ENCODE data around the gene CSNK1D. TPM values are rescaled to one million over a fixed set of nuclear protein-coding genes. Genes with fewer than 3 reads are reported as not detected.

Gene CSNK1D
- total and polyA plus RNA-seq, 2 experiments from 2014 or later: 55.3 to 66.4 TPM

DNA sequence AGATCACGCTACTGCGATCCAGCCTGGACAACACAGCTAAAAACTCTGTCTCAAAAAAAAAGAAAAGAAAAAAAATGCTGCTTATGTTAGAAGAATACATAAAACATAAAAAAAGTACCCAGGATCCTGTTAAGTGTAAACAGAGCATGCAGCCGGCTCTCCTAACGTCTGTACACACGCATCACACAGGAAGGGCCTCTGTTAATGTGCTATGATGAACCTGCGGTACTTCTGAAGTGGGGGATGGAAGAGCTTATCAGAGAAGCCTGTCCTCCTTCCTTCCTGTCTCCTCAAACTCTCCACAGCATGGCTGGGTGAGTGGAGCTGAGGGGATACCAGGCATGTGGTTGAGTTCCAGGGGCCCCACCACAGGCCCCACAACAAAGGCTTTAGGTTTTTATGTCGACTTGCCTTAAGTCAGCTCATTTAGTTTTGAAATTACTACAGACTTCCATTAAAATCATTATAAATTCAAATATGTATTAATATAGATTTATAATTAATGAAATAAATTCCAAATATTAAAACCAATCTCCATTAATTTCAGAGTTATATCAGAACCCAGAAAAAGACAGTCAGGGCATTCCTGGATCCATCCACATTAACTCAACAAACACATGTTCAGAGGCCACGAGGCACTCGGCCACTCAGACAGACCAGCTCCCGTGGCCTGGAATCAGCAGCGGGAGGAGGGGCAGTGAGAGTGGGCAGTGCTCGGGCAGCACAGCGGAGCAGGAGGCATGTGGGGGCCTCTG, 72.6 kb downstream of the CSNK1D start:
- Histone ChIP-seq H3K79me2 (replicated peaks; ENCODE audit: insufficient read depth) (no peaks in the 10 kb centered on the region), H3K9me2 (ENCODE audit: insufficient read depth) (no peaks in the 10 kb centered on the region), H3K4me3 (no peak overlapping the region), H3K27me3 (ENCODE audit: insufficient read depth) (no peaks in the 10 kb centered on the region), H3K4me1 (ENCODE audit: insufficient read depth) (no peaks in the 10 kb centered on the region), H3K36me3 (ENCODE audit: insufficient read depth) (no peaks in the 10 kb centered on the region), H3K27ac (ENCODE audit: low read depth) (no peak overlapping the region), H2AFZ (no peak overlapping the region), H3K4me2 (no peak overlapping the region), H3F3A (replicated peaks; ENCODE audit: low read depth) (no peaks in the 10 kb centered on the region), H4K20me1 (replicated peaks; ENCODE audit: insufficient read depth) (0 out of 2 replicates have a peak, but pooled peaks cover 2% of the 10 kb centered on the region)
- ATAC-seq: no peak
- DNase-seq (ENCODE audit: low spot score): no peak
- Mint-ChIP-seq H3K4me3 (no peak overlapping the region), H3K27me3 (ENCODE audit: insufficient read depth, low read depth, poor library complexity) (peaks cover 1% of the 10 kb centered on the region), H3K4me1 (no peaks in the 10 kb centered on the region), H3K27ac (no peak overlapping the region), H3K9me3 (no peaks in the 10 kb centered on the region), H3K36me3 (ENCODE audit: low read depth) (peaks cover 6% of the 10 kb centered on the region; the same call in 1 of the 3 replicates)
- TF ChIP-seq, protein P1, sequence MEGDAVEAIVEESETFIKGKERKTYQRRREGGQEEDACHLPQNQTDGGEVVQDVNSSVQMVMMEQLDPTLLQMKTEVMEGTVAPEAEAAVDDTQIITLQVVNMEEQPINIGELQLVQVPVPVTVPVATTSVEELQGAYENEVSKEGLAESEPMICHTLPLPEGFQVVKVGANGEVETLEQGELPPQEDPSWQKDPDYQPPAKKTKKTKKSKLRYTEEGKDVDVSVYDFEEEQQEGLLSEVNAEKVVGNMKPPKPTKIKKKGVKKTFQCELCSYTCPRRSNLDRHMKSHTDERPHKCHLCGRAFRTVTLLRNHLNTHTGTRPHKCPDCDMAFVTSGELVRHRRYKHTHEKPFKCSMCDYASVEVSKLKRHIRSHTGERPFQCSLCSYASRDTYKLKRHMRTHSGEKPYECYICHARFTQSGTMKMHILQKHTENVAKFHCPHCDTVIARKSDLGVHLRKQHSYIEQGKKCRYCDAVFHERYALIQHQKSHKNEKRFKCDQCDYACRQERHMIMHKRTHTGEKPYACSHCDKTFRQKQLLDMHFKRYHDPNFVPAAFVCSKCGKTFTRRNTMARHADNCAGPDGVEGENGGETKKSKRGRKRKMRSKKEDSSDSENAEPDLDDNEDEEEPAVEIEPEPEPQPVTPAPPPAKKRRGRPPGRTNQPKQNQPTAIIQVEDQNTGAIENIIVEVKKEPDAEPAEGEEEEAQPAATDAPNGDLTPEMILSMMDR (conservative IDR thresholded peaks at IDR 0.05; ENCODE audit: low read depth in 2 of 2): no peak
- TF ChIP-seq ETS1 (IDR thresholded peaks at IDR 0.05) (no peak), EZH2 (IDR thresholded peaks at IDR 0.05; ENCODE audit: low read depth, unreplicated experiment) (no peak), ZNF331 (CRISPR knock-in tag; IDR thresholded peaks at IDR 0.05; ENCODE audit: low read depth) (no peak), ZNF114 (CRISPR knock-in tag; IDR thresholded peaks at IDR 0.05) (no peak)

DNA sequence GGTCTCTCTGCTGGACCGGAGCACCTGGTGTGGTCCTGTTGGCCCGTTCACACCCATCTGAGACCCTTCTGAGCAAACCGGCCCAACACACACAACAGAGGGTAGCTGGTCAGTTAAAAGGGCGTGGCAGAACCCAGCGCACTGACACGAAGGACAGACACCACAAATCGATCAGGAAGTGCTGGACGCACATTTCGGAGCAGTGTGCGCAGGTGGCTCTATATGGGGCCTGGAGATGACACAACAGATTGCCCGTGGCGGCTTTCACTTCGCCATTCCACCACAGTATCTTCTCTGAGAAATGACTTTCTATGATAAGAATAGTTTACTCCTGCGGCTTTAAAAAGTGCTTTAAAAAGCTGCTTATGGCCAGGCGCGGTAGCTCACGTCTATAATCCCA, 73.4 kb downstream of the CSNK1D start:
- H3K4me1 Mint-ChIP-seq: no peaks in the 10 kb centered on the region
- H3K4me3 Mint-ChIP-seq: no peak overlapping the region
- TF ChIP-seq STAT1 (IDR thresholded peaks at IDR 0.05; ENCODE audit: unreplicated experiment) (no peak), NANOG (IDR thresholded peaks at IDR 0.05; ENCODE audit: borderline replicate concordance) (no peak), EZH2phosphoT487 (IDR thresholded peaks at IDR 0.05; ENCODE audit: unreplicated experiment) (no peak), JUNB (IDR thresholded peaks at IDR 0.05; ENCODE audit: unreplicated experiment) (no peak), CREB1 (CRISPR knock-in tag; IDR thresholded peaks at IDR 0.05; ENCODE audit: low read depth) (no peak), ZNF114 (CRISPR knock-in tag; IDR thresholded peaks at IDR 0.05) (no peak), POLR2AphosphoS5 (IDR thresholded peaks at IDR 0.05; ENCODE audit: low read depth) (no peak), EZH2 (IDR thresholded peaks at IDR 0.05; ENCODE audit: low read depth, unreplicated experiment) (no peak), ZNF331 (CRISPR knock-in tag; IDR thresholded peaks at IDR 0.05; ENCODE audit: low read depth) (no peak)
- TF ChIP-seq, protein P2, sequence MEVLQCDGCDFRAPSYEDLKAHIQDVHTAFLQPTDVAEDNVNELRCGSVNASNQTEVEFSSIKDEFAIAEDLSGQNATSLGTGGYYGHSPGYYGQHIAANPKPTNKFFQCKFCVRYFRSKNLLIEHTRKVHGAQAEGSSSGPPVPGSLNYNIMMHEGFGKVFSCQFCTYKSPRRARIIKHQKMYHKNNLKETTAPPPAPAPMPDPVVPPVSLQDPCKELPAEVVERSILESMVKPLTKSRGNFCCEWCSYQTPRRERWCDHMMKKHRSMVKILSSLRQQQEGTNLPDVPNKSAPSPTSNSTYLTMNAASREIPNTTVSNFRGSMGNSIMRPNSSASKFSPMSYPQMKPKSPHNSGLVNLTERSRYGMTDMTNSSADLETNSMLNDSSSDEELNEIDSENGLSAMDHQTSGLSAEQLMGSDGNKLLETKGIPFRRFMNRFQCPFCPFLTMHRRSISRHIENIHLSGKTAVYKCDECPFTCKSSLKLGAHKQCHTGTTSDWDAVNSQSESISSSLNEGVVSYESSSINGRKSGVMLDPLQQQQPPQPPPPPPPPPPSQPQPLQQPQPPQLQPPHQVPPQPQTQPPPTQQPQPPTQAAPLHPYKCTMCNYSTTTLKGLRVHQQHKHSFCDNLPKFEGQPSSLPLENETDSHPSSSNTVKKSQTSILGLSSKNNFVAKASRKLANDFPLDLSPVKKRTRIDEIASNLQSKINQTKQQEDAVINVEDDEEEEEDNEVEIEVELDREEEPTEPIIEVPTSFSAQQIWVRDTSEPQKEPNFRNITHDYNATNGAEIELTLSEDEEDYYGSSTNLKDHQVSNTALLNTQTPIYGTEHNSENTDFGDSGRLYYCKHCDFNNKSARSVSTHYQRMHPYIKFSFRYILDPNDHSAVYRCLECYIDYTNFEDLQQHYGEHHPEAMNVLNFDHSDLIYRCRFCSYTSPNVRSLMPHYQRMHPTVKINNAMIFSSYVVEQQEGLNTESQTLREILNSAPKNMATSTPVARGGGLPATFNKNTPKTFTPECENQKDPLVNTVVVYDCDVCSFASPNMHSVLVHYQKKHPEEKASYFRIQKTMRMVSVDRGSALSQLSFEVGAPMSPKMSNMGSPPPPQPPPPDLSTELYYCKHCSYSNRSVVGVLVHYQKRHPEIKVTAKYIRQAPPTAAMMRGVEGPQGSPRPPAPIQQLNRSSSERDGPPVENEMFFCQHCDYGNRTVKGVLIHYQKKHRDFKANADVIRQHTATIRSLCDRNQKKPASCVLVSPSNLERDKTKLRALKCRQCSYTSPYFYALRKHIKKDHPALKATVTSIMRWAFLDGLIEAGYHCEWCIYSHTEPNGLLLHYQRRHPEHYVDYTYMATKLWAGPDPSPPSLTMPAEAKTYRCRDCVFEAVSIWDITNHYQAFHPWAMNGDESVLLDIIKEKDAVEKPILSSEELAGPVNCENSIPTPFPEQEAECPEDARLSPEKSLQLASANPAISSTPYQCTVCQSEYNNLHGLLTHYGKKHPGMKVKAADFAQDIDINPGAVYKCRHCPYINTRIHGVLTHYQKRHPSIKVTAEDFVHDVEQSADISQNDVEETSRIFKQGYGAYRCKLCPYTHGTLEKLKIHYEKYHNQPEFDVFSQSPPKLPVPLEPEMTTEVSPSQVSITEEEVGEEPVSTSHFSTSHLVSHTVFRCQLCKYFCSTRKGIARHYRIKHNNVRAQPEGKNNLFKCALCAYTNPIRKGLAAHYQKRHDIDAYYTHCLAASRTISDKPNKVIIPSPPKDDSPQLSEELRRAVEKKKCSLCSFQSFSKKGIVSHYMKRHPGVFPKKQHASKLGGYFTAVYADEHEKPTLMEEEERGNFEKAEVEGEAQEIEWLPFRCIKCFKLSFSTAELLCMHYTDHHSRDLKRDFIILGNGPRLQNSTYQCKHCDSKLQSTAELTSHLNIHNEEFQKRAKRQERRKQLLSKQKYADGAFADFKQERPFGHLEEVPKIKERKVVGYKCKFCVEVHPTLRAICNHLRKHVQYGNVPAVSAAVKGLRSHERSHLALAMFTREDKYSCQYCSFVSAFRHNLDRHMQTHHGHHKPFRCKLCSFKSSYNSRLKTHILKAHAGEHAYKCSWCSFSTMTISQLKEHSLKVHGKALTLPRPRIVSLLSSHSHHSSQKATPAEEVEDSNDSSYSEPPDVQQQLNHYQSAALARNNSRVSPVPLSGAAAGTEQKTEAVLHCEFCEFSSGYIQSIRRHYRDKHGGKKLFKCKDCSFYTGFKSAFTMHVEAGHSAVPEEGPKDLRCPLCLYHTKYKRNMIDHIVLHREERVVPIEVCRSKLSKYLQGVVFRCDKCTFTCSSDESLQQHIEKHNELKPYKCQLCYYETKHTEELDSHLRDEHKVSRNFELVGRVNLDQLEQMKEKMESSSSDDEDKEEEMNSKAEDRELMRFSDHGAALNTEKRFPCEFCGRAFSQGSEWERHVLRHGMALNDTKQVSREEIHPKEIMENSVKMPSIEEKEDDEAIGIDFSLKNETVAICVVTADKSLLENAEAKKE (CRISPR knock-in tag; IDR thresholded peaks at IDR 0.05): no peak

More for the DNA sequence above, 73.4 kb downstream of the CSNK1D start:
- no peaks in the 10 kb centered on the region for H3K9me3 Mint-ChIP-seq
- H3K27ac Mint-ChIP-seq: no peak overlapping the region
- no peaks in the 10 kb centered on the region for H3F3A ChIP-seq (replicated peaks; ENCODE audit: low read depth)
- H3K9me2 ChIP-seq (ENCODE audit: insufficient read depth): no peaks in the 10 kb centered on the region
- 0 out of 2 replicates have a peak, but pooled peaks cover 2% of the 10 kb centered on the region for H4K20me1 ChIP-seq (replicated peaks; ENCODE audit: insufficient read depth)
- H3K27me3 Mint-ChIP-seq (ENCODE audit: insufficient read depth, low read depth, poor library complexity): no peaks in the 10 kb centered on the region
- peaks cover 6% of the 10 kb centered on the region; the same call in 1 of the 3 replicates for H3K36me3 Mint-ChIP-seq (ENCODE audit: low read depth)
- H3K4me2 ChIP-seq: no peak overlapping the region
- no peaks in the 10 kb centered on the region for H3K79me2 ChIP-seq (replicated peaks; ENCODE audit: insufficient read depth)
- H3K36me3 ChIP-seq (ENCODE audit: insufficient read depth): no peaks in the 10 kb centered on the region
- no peaks in the 10 kb centered on the region for H3K4me1 ChIP-seq (ENCODE audit: insufficient read depth)
- H3K27ac ChIP-seq (ENCODE audit: low read depth): no peak overlapping the region
- DNase-seq (ENCODE audit: low spot score) (no peak), ATAC-seq (no peak)
- no peaks in the 10 kb centered on the region for H3K27me3 ChIP-seq (ENCODE audit: insufficient read depth)
- no peak overlapping the region for H2AFZ ChIP-seq
- H3K4me3 ChIP-seq: no peak overlapping the region
